CD4-positive, alpha-beta T cell treated with Interleukin-17A for 4 hours (primary cell): Measurements from ENCODE around the gene DDX39A.
"Not testable (repeated sequence)": the region's sequence is repeated elsewhere in the genome, so short reads cannot be mapped to it uniquely, and the experiment has no call there.

Experiments used
- DNase-seq: peaks from one replicate; pipeline ENCODE4 v3.0.0-alpha.2; 2020; ENCODE audit warnings: mixed read lengths

Gene DDX39A

GRCh38 chr19:14419106-14419813, at the start of gene DDX39A:
TSS of gene DDX39A (minus strand) at chr19:14419341. CDS start at chr19:14413220, 6,121 bp downstream.
- DNase-seq = peak; percentile 96

GRCh38 chr19:14467816-14468215, 48.7 kb upstream of the DDX39A start:
- no peak for DNase-seq

DNA sequence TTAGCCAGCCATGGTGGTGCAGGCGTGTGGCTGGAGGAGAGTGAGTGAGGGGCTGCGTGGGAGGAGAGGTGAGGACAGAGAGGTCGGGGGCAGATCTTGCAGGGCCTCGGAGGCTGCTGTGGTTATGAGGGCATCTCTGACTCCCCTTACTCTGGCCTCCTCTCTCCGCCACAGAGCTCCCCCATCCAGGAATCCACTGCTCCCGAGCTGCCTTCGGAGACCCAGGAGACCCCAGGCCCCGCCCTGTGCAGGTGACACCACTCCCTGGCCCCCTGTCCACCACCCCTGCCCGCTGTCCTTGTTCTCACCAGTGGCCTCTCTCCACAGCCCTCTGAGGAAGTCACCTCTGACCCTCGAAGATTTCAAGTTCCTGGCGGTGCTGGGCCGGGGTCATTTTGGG, 48.2 kb upstream of the DDX39A start:
- no peak for DNase-seq

- no peak for DNase-seq
Observed at GRCh38 chr19:14463747-14464146, 44.6 kb upstream of the DDX39A start.

DNA sequence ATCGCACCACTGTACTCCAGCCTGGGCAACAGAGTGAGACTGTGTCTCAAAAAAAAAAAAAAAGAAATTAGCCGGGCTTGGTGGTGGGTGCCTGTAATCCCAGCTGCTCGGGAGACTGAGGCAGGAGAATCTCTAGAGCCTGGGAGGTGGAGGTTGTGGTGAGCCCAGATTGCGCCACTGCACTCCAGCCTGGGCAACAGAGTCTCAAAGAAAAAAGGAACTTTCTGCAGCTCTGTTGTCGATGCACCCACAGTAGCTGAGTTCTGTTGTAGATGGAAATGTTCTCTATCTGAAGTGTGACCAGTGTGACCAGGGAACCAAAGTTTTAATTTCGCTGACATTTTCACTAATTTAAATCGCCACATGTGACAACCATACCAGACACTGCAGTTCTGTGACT, 43.3 kb upstream of the DDX39A start:
- DNase-seq = not testable (repeated sequence)

DNA sequence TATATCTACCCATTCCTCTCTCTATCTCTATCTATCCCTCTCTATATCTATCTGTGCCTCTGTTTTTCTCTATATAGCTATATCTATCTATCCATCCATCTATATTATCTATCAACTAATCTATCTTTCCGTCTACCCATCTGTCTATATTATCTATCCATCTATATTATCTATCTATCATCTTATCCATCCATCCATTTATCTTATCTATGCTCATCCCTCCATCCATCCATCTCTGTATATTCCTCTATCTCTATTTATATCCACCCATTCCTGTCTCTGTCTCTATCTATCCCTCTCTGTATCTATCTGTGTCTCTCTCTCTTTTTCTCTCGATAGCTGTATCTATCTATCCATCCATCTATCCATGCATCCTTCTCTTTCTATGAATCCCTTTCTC, 41.8 kb upstream of the DDX39A start:
- DNase-seq = no peak

DNA sequence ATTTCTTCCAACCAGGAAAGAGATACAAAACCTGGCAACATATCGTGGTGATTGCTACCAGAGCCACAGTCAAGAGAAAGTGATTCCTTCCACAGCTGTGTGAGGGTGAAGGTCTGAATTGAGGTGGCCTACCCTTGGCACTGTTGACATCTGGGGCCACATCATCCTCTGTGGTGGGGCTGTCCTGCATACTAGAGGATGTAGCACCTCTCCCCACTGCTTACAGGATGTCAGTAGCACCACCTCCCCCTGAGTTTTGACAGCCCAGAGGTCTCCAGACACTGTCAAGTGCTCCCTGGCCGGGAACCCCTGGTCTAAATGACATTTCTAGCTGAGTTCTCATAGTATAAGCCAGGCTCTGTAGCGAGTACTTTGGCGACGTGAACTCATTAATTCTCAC, 40.6 kb upstream of the DDX39A start:
- DNase-seq = no peak

- not testable (repeated sequence) for DNase-seq
Observed at GRCh38 chr19:14452303-14452702, 33.2 kb upstream of the DDX39A start.

GRCh38 chr19:14450876-14451275, 31.7 kb upstream of the DDX39A start:
- DNase-seq = no peak

DNA sequence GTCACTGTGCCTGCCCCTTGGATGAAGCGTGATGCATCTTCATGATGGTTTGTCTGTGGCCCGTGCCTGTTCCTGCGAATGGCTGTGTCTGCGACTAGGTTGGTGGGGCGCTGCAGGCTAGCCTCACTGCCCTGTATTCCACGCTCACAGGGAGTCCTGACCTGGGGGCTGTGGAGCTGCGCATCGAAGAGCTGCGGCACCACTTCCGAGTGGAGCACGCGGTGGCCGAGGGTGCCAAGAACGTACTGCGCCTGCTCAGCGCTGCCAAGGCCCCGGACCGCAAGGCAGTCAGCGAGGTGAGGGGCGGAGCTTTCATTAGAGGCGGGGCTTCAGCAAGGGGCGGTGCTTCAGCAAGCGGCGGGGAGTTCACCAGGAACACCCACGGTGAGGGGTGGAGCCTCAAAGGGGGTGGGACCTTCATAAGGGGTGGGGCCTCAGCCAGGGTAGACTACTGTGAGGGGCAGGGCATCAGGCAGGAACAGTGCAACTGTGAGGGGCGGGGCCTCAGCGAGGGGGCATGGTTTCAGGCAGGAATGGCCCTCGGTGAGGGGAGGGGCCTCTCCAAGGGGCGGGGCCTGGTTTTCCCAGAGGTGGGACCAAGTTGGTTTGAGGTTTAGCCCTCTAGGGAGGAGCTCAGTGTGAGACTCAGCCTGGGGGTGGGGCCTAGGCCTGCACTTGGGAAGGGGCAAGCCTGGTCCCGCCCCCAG, 31.2 kb upstream of the DDX39A start:
- DNase-seq = peak; percentile 32

GRCh38 chr19:14449321-14449720, 30.2 kb upstream of the DDX39A start:
- DNase-seq = no peak

DNA sequence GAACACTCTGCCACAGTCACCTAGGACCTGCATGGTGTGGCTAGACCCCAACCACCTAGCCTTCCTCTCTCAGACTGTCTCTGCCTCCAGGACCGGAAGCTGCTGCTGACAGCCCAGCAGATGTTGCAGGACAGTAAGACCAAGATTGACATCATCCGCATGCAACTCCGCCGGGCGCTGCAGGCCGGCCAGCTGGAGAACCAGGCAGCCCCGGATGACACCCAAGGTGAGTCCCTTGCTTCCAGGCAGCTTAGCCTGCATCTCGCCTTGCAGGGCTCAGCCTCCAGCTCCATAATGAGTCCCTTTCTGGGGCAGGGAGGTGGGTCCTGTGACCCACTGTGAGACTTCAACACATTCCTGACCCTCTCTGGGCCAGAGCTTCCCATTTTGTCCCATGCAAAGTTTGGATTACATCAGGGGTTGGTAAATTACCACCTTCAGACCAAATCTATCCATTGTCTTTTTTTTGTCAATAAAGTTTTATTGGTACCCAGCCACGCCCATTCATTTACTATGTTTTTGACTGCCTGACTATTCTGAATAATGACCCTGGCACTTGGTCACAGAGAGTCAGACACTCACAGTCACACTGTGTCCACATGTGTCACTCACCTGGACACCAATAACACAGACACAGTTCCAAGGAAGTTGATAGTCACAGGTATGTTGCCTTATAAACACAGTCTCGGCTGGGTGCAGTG, 27.3 kb upstream of the DDX39A start:
- no peak for DNase-seq

DNA sequence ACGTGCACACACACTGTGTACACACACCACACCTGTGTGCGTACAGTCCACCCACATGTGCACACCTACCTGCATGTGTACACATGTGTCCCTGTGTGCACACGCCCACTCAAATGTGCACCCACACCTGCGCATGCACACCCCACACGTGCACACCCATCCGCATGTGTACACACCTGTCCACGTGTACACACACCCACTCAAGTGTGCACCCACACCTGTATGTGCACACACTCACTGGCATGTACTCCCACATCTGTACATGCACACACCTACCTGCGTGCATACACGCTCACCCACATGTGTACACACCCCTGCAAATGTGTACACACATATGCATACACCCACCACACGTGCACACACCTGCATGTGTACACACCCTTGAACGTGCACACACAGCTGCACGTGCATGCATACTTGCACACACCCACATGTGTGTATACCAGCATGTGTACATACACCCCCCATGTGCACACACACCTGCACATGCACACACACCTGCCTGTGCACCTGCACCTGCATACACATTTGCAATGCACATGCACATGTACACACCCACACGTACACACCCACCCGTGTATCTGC, 24.6 kb upstream of the DDX39A start:
- no peak for DNase-seq

- DNase-seq = no peak
Observed at GRCh38 chr19:14442891-14443631, 23.9 kb upstream of the DDX39A start.

DNA sequence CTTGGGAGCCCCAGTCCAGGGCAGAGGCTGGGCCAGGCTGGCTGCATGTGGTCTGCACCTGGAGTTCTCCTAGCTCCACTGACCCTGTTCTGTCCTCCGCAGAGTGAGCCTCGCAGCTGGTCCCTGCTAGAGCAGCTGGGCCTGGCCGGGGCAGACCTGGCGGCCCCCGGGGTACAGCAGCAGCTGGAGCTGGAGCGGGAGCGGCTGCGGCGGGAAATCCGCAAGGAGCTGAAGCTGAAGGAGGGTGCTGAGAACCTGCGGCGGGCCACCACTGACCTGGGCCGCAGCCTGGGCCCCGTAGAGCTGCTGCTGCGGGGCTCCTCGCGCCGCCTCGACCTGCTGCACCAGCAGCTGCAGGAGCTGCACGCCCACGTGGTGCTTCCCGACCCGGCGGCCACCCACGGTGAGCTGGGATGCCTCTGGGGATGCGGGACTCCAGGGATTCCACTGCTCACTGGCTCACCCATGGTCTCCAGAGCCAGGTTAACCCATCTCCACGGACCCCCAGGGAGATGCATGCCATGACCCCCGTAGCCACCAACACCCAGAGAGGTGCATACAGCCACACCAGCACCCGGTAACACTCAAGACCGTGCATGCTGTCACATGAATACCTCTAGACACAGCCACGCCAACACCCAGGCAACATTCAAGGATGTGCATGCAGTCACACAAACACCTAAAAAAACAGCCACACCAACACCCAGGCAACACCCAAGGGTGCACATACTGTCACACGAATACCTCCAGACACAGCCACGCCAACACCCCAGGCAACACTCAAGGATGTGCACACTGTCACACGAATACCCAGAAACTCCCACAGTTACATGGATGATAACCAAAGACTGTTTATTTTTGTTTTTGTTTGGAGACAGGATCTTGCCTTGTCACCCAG, 22.1 kb upstream of the DDX39A start:
- no peak for DNase-seq

GRCh38 chr19:14440049-14440448, 20.9 kb upstream of the DDX39A start:
- DNase-seq = peak; percentile 86

DNA sequence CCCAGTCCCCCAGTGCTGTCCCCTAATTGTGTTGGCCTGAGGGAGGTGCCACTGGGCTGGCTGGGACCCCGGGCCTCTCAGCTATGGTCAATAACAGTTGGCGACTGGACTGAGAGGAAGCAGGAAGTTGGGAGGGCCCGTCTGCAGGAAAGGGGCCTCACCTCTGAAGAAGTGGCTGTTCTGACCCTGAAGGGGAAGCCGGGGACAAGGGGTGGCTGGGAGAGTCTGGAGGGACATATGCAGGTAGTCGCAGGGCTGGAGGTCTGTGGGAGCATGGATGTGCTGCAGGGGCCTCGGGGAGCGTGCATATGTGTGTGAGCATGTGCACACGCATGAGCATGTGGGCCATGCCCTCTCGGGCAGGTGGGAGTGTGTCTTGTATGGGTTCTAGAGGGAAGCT, 19.9 kb upstream of the DDX39A start:
- DNase-seq = no peak

DNA sequence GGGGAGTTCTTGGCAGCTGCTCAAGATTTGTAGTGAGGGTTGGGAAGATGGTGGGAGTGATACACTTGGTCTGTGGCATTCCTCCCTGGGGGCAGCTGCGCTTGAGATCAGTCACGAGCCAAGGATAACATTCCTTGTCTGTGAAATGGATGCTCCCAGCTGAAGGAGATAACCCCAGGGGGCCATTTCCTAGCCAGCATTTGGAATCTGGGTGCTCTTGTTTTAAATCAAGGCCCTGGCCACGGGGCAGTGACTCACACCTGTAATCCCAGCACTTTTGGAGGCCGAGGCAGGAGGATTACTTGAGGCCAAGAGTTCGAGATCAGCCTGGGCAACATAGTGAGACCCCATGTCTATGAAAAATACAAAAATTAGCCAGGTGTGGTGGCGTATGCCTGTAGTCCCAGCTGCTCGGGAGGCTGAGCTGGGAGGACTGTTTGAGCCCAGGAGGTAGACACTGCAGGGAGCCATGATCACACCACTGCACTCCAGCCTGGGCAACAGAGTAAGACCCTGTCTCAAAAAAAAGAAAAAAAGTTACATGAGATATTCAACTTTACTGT, 18.5 kb upstream of the DDX39A start:
- DNase-seq = no peak

DNA sequence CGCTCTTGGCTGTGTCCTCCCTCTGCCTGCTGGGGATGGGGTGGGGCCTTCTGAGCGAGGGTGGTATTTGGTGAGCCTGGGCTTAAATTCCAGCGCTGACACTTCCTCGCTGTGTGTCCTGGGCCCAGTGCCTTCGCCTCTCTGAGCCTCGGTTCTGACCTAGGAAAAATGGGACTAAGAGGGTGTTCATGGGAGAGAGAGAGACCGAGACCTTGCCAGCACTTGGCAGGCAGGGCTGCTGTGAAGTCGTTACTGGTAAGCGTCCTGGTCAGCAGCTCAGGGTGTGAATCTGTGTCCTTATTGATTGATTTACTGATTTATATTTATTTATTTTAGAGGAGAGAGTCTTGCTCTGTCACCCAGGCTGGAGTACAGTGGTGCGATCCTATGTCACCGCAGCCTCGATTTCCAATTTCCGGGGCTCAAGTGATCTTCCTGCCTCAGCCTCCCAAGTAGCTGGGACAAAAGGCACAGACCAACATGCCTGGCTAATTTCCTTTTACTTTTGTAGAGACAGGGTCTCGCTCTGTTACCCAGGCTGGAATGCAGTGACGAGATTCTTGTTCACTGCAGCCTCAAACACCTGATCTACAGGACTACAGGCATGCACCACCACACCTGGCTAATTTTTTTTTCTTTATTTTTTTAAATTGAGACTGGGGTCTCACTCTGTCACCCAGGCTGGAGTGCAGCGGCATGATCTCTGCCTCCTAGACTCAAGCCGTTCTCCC, 16.3 kb upstream of the DDX39A start:
- no peak for DNase-seq

DNA sequence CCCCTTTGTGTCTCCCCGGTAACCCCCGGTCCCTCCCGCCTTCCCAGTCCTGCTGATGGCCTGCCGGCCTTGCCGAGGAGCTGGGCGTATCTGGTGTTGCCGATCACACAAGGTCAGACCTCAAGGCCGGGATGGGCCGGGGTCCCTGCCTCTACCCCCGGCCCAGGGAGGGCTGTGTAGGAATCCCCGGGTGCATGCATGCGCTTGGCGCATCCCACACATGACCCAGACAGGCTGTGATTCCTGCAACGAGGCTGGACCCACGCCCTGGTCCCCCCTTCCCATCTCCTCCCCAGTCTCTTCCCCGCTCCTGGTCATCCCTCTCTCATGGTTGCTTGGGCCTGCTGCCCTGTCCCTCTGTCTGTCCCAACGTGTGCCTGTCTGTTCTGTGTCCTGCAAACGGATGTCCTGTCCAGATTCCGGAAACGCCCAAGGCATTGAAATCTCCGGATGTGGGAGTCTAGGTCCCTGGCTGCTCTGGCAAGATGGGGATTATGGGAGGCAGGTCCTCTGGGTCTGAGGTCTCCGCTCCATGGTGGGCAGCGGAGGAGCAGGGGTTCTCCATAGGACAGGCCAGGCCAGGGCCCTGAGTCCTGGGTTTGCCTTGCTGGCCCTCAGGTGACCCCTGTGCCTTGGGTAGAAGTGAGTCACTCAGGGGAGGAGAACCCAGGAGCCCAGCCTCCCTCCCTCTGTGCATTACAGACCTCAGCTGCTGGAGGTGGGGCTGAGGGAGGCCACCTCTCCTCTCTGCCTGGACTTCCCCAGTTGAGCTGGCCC, 15.6 kb upstream of the DDX39A start:
- DNase-seq = peak; percentile 51
